Superior temporal gyrus (tissue), 1 donor: ENCODE data around the gene LVRN.
"Not testable (repeated sequence)": the region's sequence is repeated elsewhere in the genome, so short reads cannot be mapped to it uniquely, and the experiment has no call there.

ENCODE experiments used
- DNase-seq: peaks from one replicate; pipeline ENCODE4 v3.0.0-alpha.2; 2016; ENCODE audit errors: extremely low spot score

LVRN gene

GRCh38 chr5:115962239-115962564 is at the start of gene LVRN:
Gene LVRN (plus strand): TSS chr5:115962475. CDS start chr5:115962618, 143 bp downstream.
- no peak for DNase-seq

- not testable (repeated sequence) for DNase-seq
Observed at GRCh38 chr5:115913623-115914400, 48.5 kb upstream of the LVRN start.

GRCh38 chr5:115920171-115920725 is 42.0 kb upstream of the LVRN start:
- DNase-seq, result no peak

GRCh38 chr5:115928578-115929407 is 33.5 kb upstream of the LVRN start:
- DNase-seq, result not testable (repeated sequence)

- not testable (repeated sequence) for DNase-seq
Observed at GRCh38 chr5:115930171-115930570, 32.1 kb upstream of the LVRN start.

- no peak for DNase-seq
Observed at GRCh38 chr5:115930630-115931337, 31.5 kb upstream of the LVRN start.

GRCh38 chr5:115932991-115933390 is 29.3 kb upstream of the LVRN start:
- DNase-seq, result no peak

- DNase-seq, result no peak
Observed at GRCh38 chr5:115934388-115934974, 27.8 kb upstream of the LVRN start.

- DNase-seq, result no peak
Observed at GRCh38 chr5:115936031-115936430, 26.2 kb upstream of the LVRN start.

GRCh38 chr5:115939059-115939458 is 23.2 kb upstream of the LVRN start:
- no peak for DNase-seq

GRCh38 chr5:115940080-115940810 is 22.0 kb upstream of the LVRN start:
- DNase-seq, result no peak

GRCh38 chr5:115941051-115941675 is 21.1 kb upstream of the LVRN start:
- DNase-seq, result no peak

GRCh38 chr5:115944501-115944900 is 17.8 kb upstream of the LVRN start:
- no peak for DNase-seq

- no peak for DNase-seq
Observed at GRCh38 chr5:115946655-115947054, 15.6 kb upstream of the LVRN start.

- DNase-seq, result no peak
Observed at GRCh38 chr5:115947260-115947659, 15.0 kb upstream of the LVRN start.

GRCh38 chr5:115948091-115948534 is 14.2 kb upstream of the LVRN start:
- DNase-seq, result no peak

GRCh38 chr5:115949096-115949495 is 13.2 kb upstream of the LVRN start:
- DNase-seq, result no peak

- DNase-seq, result no peak
Observed at GRCh38 chr5:115952588-115952987, 9.7 kb upstream of the LVRN start.

- DNase-seq, result no peak
Observed at GRCh38 chr5:115954144-115954543, 8.1 kb upstream of the LVRN start.

GRCh38 chr5:115956957-115957356 is 5.3 kb upstream of the LVRN start:
- DNase-seq, result no peak
